ENCODE results near the gene SPTAN1.

SPTAN1 gene

DNA sequence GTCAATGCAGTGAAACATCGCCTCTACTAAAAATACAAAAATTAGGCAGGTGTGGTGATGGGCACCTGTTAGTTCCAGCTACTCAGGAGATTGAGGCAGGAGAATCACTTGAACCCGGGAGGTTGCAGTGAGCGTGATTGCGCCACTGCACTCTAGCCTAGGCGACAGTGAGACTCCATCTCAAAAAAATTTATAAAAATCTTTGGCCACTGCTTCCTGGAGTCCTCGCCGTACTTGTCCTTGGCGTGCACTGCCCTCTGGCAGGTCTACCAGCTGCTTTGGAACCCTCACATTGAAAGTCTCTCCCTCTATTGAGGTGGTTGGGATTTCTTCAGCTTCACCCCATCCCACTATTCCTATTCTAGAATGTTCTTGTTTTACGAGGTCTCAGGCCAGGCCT, 79.2 kb downstream of the SPTAN1 start:
- no peak for DNase-seq (ENCODE audit: low read depth in 4 of 4, low spot score in 1 of 4)

DNA sequence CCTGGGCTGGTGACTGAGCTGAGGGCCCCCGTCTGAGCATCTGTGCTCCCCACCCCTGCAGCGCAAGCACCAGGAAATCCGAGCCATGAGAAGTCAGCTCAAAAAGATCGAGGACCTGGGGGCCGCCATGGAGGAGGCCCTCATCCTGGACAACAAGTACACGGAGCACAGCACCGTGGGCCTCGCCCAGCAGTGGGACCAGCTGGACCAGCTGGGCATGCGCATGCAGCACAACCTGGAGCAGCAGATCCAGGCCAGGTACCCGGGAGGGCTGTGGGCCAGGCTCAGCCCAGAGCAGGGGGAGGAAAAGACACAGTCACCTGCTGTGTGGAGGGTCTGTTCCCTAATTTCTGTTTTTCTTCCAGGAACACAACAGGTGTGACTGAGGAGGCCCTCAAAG, 79.7 kb downstream of the SPTAN1 start:
- no peak for DNase-seq (ENCODE audit: low read depth in 4 of 4, low spot score in 1 of 4)

DNA sequence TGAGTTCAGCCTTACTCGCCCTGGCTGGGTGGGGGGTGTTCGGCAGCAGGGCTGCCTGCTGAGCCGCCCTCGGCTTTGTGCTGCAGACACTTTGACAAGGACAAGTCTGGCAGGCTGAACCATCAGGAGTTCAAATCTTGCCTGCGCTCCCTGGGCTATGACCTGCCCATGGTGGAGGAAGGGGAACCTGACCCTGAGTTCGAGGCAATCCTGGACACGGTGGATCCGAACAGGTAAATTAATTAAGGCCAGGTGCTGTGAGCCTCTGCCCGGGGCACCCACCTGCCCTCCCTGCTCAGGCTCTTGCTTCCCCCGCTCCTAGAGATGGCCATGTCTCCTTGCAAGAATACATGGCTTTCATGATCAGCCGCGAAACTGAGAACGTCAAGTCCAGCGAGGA, 80.1 kb downstream of the SPTAN1 start:
- DNase-seq (ENCODE audit: low read depth in 4 of 4, low spot score in 1 of 4): no peak

DNA sequence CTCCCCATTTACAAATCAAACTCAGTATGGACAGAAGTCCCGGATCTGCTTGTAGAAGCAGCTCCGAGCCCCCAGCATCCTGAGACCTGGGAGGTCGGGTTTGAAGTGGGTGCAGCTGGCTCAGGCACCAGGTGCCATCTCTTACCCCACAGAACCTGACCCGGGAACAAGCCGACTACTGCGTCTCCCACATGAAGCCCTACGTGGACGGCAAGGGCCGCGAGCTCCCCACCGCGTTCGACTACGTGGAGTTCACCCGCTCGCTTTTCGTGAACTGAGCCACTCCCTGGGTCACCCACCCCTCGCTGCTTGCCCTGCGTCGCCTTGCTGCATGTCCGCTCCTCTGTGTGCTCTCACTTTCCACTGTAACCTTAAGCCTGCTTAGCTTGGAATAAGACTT, 80.7 kb downstream of the SPTAN1 start:
- no peak for DNase-seq (ENCODE audit: low read depth in 4 of 4, low spot score in 1 of 4)

DNA sequence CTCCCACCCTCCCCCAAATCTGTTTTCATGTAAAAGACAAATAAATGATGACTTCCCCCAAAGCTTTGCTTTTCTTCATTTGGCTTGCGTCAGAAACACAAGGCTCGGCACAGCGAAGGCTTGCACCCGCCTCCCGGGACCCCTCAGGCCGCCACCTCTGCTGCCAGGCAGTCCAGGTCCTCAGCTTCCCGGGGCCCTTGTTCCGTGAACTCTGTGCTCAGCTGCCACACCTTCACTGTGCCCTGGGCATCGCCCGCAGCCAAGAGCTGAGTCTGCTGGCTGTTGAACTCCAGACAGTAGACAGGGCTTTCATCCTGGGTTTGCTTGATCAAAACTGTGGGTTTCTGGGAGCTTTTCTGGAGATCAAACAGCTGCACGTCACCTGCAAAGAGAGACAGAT, 81.2 kb downstream of the SPTAN1 start:
- DNase-seq (ENCODE audit: low read depth in 4 of 4, low spot score in 1 of 4): no peak

DNA sequence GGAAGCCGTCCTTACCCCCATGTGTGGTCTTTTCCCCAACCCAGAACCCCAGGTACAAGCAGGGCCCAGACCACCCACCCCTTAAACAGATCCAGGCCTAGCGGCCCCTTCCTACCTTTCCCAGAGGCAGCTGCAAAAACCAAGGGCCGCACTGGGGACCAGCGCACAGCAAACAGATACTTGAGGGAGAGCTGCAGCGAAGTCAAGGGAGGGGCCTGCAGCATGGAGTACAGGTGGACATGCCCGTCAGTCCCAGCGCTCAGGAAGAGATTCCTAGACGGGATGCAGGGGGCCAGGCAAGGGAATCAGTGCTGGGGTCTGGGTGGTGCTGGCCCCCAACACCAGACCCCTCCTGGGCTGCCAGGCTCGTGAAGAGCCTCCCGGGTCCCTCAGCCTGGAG, 81.7 kb downstream of the SPTAN1 start:
- DNase-seq (ENCODE audit: low read depth in 4 of 4, low spot score in 1 of 4): no peak

DNA sequence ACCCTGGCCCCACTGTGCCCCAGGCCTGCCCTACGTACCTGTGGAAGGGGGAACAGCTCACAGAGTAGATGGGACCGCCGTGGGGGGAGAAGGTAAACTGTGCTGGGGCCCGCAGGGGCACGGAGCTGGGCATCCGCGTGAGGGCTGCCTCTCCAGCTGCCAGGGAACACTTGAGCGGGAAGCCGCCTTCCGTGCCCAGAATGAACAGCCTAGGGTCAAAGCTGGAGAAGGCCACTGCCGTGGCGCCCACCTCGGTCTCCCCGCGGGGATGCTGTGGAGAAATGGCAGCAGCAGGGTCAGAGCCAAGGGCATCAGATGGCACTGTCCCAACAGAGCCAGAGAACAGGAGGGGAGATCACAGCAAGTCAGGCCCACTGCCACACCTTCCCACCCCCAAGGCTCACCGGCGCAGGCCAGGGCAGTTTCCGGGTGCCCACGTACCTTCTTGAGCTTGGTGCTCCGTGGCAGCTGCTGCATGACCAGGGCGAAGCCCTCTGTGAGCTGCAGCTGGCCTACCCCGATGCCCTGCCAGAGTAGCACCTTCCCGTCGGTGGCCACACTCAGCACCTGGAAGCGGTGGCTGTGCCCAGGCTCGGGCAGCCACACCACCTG, 82.4 kb downstream of the SPTAN1 start:
- DNase-seq (ENCODE audit: low read depth in 4 of 4, low spot score in 1 of 4): no peak

DNA sequence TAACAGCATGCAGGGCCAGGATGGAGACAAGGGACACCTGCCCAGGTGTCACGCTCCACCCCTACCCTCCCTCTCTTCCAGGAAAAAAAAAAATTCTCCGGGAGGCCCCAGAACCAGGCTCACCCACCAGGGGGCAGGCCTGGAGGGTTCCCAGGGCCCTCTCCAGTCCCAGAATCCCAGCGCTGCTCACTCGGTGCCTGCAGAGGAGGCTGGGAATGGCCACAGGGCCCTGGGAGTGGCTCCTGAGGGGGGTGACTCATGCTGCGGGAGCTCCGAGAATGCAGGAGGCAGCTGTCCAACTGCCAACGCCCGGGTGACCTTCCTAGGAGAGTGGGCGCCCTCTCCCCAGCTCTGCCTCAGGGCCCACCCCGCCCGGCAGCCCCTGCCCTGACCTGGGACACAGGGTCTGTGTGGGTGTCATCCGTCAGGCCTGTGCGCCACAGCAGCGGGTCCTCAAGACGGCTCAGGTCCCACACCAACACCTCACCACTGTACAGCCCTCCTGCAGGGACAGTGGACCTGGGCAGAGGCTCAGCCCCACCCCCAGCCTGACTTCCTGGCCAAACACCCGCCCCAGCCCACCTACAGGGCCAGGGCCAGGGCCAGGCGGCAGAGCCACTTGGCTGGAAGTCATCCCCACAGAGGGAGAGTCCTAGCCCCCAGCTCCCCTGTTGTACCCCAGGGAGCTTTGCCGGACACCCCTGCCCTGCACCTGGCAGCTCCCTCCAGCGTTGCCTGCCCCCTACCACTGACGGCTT, 83.1 kb downstream of the SPTAN1 start:
- DNase-seq (ENCODE audit: low read depth in 4 of 4, low spot score in 1 of 4): no peak

DNA sequence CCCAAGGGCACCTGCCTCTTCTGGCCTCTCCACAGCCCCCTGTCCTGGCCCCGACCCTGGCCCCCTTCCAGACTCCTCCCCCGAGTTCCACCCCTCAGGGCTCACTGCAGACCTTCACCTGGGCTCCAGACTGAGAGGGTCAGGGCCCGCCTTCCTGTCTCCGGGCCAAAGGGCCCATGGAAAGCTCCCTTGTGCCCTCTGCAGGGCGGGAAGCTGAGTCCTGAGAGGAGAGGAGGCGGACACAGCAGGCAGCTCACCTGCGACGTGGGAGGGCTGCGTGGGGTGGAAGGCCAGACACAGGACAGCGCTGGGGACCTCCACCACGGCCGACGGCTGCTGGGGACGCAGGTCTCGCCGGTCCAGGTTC, 83.6 kb downstream of the SPTAN1 start:
- no peak for DNase-seq (ENCODE audit: low read depth in 4 of 4, low spot score in 1 of 4)

DNA sequence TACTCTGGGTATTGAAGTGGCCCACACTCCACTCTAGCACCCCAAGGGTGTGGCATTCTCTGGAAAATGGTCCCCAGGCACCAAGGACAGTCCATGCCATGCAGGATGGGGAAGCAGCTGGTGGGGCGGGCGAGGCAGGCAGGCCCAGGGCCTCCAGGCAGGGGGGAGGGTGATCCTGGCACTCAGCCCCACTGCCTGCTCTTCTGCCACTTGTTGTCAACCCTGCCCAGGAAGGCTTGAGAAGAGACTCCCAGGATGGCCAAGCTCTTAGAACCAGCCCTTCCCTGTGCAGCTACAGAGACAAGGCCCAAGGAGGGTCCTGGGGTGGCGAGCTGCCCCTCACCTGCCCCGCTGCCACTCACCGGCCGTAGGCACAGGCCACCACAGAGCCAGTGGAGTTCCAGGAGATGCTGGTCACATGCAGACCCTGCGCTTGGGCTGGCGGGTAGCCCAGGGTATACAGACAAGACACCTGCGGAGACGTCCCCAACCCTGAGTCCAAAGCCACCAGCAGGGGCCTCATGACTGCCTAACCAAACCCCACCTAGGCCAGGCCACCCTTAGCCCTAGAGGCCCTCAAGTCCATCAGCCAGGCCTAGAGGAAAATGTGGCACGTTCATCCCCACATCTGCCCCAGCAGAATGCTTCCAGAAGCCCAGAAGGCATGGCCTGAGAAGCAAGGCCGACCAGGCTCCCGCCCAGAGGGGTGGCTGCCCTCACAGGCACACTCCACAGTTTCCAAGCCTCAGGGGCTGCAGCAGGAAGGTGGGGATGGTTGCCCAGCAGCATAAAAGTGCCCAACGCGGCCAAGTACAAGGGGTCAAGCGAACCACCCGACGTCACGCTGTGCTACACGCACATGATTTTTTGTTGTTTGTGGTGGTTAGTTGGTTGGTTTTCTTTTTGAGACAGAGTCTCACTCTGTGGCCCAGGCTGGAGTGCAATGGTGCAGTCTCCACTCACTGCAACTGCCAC, 84.5 kb downstream of the SPTAN1 start:
- DNase-seq (ENCODE audit: low read depth in 4 of 4, low spot score in 1 of 4): no peak

DNA sequence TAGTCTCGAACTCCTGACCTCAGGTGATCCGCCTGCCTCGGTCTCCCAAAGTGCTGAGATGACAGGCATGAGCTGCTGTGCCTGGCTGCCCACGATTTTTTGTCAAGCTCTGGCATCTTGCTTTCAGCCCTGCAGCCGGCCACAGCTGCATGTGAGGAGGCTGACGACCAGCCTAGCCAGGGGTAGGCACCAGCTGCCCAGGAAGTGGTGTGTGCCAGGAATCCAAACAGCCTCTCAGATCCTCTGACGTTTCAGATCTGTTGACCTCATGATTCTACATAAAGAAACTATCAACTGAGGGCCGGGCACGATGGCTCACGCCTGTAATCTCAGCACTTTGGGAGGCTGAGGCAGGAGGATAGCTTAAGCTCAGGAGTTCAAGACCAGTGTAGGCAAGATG, 85.3 kb downstream of the SPTAN1 start:
- no peak for DNase-seq (ENCODE audit: low read depth in 4 of 4, low spot score in 1 of 4)

DNA sequence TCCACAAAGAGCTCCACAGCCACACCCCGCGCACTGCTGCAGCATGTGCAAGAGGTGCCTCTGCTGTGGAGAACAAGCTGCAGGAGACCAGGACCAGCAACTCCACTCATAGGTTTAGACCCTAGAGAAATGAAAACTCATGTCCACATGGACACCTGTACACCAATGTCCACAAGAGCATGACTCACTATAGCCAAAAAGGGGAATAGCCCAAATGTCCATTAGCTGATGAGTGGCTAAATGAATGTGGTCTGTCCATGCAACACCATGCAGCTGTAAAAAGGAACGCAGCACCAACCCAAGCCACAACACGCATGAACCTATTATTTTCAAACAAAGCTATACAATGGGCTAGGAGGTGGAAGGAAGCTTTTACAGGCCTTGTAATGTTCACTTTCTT, 86.2 kb downstream of the SPTAN1 start:
- no peak for DNase-seq (ENCODE audit: low read depth in 4 of 4, low spot score in 1 of 4)

DNA sequence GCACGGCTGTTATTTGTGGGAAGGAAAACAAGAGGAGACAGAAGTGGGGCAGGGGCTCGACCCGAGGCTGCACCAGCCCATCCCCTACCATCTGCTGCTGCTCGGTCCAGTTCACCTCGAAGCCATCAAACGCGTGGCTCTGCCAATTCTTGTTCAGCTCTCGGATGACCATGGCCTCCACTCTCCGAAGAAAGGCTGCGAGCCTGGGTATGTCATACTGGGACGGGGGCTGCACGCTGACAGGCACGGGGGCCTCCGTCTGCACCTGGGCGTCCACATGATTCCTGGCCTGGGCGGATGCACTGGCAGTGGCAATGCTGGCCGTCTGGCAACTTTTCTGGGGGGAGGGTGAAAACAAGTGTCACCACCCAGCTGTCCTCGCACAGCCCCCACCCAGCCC, 88.2 kb downstream of the SPTAN1 start:
- DNase-seq (ENCODE audit: low read depth in 4 of 4, low spot score in 1 of 4): no peak

DNA sequence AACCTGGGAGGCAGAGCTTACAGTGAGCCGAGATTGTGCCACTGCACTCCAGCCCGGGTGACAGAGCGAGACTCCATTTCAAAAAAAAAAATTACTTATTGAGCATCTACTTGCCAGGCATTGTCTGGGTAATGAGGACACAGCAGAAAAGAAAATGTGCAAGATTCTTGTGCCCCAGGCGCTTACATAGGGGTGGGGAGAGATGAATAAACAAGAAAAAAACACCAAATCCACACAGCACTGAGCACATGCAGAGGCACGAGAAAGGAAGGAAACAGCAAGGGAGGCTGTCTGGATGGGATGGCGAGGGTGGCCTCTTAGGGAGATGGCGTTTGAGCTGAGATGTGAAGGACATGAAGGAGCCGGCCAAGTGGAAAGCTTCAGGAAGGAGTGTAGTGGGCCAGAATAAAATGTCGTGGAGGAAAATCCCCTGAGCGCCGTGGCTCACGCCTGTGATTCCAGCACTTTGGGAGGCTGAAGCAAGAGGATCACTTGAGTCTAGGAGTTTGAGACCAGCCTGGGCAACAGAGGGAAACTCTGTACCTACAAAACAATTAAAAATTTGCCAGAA, 90.4 kb downstream of the SPTAN1 start:
- DNase-seq (ENCODE audit: low read depth in 4 of 4, low spot score in 1 of 4): no peak

DNA sequence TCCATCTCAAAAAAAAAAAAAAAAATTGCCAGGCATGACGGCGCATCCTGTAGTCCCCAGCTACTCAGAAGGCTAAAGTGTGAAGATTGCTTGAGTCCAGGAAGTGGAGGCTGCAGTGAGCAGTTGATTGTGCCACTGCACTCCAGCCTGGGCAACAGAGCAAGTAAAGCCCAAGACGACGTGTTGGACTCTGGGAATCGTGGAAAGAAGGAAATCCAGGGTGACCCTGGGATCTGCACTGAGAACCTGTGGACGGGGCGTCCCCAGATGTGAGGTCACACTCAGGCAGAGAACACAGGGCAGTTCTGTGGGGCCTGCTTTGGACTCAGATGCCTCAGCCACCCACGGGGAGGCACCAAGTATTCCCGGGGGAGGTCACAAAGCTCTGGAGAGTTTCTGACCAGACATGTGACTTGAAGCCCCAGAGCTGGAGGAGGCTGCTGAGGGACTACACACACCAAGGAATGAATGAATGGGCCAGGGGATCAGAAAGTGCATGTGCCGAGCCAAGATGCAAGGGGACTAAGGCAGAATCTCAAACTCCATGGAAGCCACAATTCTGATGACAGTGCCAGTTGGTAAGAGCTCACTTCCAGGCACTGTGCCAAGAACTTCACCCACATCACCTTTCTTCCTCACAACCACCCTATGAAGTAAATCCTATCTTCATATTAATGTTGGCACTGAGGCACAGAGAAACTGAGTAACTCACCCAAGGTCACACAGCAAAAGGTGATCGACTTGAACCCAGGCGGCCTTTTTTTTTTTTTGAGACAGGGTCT, 91.3 kb downstream of the SPTAN1 start:
- no peak for DNase-seq (ENCODE audit: low read depth in 4 of 4, low spot score in 1 of 4)

DNA sequence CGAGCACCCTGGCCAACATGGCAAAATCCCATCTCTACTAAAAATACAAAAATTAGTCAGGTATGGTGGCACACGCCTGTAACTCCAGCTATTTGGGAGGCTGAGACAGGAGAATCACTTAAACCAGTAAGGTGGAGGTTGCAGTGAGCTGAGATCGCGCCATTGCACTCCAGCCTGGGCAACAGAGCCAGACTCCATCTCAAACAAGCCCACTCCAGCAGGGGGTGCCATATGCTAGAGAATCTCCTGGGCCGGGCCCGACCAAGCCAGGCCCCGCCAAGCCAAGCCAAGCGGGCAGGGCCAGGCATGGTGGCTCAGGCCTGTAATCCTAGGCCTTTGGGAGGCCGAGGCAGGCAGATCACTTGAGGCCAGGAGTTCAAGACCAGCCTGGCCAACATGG, 95.8 kb downstream of the SPTAN1 start:
- peak; percentile 25 to 61 (median 39) for DNase-seq (ENCODE audit: low read depth in 4 of 4, low spot score in 1 of 4)

DNA sequence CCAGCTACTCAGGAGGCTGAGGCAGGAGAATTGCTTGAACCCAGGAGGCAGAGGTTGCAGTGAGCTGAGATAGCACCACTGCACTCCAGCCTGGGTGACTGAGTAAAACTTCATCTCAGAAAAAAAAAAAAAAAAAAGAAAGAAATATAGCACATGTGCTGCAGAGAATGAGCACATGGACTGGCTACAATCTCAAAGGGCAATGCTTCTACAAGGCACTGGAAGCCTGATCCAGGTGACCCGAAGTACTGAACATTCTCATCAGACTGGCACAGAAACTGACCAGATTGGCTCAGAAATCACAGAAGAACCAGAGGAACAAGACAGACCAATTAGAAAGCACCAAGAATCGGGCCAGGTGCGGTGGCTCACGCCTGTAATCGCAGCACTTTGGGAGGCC, 99.4 kb downstream of the SPTAN1 start:
- no peak for DNase-seq (ENCODE audit: low read depth in 4 of 4, low spot score in 1 of 4)

DNA sequence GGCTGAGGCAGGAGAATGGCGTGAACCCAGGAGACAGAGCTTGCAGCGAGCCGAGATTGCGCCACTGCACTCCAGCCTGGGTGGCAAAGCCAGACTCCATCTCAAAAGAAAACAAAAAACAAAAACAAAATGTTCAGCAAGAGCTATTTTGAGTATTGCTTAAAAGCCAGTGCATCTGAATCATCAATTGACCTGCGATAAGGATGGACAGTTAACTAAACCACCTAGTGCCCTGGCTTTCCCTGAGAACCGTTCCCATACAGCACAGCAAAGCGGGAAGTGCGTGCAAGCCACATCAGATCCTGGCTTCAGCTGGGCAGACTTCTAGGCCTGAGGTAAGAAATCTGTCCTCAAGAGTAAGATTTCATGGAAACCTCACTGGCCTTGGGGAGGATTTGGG, 101.5 kb downstream of the SPTAN1 start:
- no peak for DNase-seq (ENCODE audit: low read depth in 4 of 4, low spot score in 1 of 4)

DNA sequence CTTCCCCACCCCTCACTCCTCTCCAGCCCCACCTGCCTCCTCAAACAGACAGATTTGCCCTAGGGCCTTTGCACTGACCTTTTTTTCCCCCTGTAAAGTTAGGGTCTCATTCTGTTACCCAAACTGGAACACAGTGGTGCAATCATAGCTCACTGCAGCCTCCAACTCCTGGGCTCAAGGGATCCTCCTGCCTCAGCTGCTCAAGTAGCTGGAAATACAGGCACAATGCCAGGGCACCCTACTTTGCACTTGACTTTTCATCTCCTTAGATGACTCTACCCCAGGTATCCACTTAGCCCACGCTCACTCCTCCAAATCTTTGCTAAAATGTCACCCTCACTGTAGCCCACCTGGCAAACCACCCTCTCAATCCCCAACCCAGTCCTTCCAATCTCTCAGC, 102.1 kb downstream of the SPTAN1 start:
- DNase-seq (ENCODE audit: low read depth in 4 of 4, low spot score in 1 of 4): no peak

DNA sequence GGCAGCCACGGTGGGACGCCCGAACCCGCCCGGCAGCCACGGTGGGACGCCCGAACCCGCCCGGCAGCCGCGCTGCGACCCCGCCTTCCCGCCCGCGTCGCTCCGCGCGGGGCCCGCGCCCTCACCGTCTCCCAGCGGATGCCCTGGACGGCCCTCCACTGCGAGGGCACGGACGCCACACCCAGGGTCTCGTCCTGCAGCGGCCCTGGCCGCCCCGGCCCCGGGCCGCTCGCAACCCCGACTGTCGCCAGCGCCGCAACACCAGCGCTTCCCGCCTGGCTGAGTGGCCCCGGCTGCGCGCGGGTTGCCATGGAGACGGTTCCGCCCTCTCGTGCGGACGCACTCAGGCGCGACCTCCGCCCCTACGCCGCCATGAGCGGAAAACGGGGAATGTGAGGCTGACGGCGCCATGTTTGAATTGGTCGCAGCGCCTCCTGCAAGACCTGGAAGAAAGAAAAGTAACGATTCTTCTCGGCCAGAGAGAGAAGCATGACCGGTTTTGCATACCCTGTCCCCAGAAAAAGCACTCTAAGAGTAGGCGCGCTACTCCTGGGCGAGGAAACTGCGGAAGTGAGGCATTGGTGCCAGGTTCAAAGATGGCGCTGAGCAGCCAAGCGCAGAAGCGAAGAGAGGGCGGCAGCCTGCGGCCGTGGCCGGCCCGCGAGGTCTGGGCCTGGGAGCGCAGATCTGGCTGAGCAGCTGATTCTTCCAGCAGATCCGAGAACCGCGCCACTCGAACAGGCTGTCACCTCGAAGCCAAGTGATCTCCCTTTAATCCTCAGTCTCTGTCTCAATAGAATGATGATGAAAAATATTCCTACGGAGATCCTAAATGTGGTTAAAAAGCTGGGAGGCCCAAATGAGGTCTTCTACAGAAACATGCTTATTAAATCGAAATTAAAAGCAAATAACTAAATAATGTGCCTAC, 104.3 kb downstream of the SPTAN1 start, which contains the start of gene DYNC2I2:
TSS of gene DYNC2I2 (minus strand) at position 432 of the 928 bp plus-strand sequence. CDS start at position 311, 121 bp downstream.
- peak; percentile 90 to 97 (median 94) for DNase-seq (ENCODE audit: low read depth in 4 of 4, low spot score in 1 of 4)
